Measurements from ENCODE around the gene GIGYF2.
A peak's percentile ranks its signal among the peaks of the same experiment; 100 is the strongest.

The GIGYF2 gene

GRCh38 chr2:232770207-232770606, 73.1 kb downstream of the GIGYF2 start:
- DNase-seq = no peak

GRCh38 chr2:232771870-232772269, 74.7 kb downstream of the GIGYF2 start:
- no peak for DNase-seq

GRCh38 chr2:232772531-232772930, 75.4 kb downstream of the GIGYF2 start:
- DNase-seq = peak; percentile 1 to 13

GRCh38 chr2:232773815-232774214, 76.7 kb downstream of the GIGYF2 start:
- no peak for DNase-seq

GRCh38 chr2:232776435-232776834, 79.3 kb downstream of the GIGYF2 start, which contains the start of gene KCNJ13:
Gene KCNJ13 (minus strand): TSS chr2:232776565. CDS start chr2:232771362, 5,203 bp downstream.
- no peak for DNase-seq

- no peak for DNase-seq
These were observed 80.1 kb downstream of the GIGYF2 start for GRCh38 chr2:232777276-232777675.

GRCh38 chr2:232779465-232779864, 82.3 kb downstream of the GIGYF2 start:
- no peak for DNase-seq

GRCh38 chr2:232779934-232780333, 82.8 kb downstream of the GIGYF2 start:
- no peak for DNase-seq

GRCh38 chr2:232781765-232782164, 84.6 kb downstream of the GIGYF2 start:
- peak in 1 of 2 donors; percentile 24 for DNase-seq

- no peak for DNase-seq
These were observed 86.1 kb downstream of the GIGYF2 start for GRCh38 chr2:232783278-232783677.

- no peak for DNase-seq
These were observed 90.7 kb downstream of the GIGYF2 start for GRCh38 chr2:232787806-232788205.

GRCh38 chr2:232789082-232789481, 92.0 kb downstream of the GIGYF2 start:
- DNase-seq = no peak

- DNase-seq = no peak
These were observed 94.4 kb downstream of the GIGYF2 start for GRCh38 chr2:232791518-232791917.

- DNase-seq = no peak
These were observed 96.1 kb downstream of the GIGYF2 start for GRCh38 chr2:232793271-232793670.

GRCh38 chr2:232794981-232795380, 97.8 kb downstream of the GIGYF2 start:
- DNase-seq = no peak

GRCh38 chr2:232795920-232796319, 98.8 kb downstream of the GIGYF2 start:
- no peak for DNase-seq

- no peak for DNase-seq
These were observed 101.1 kb downstream of the GIGYF2 start for GRCh38 chr2:232798187-232798586.

- DNase-seq = no peak
These were observed 103.0 kb downstream of the GIGYF2 start for GRCh38 chr2:232800166-232800565.

- no peak for DNase-seq
These were observed 105.0 kb downstream of the GIGYF2 start for GRCh38 chr2:232802091-232802490.

- no peak for DNase-seq
These were observed 112.4 kb downstream of the GIGYF2 start for GRCh38 chr2:232809349-232810124.

GRCh38 chr2:232810444-232810843, 113.3 kb downstream of the GIGYF2 start:
- no peak for DNase-seq

GRCh38 chr2:232815569-232815968, 118.4 kb downstream of the GIGYF2 start:
- no peak for DNase-seq

GRCh38 chr2:232816657-232817056, 119.5 kb downstream of the GIGYF2 start:
- no peak for DNase-seq

- DNase-seq = no peak
These were observed 120.6 kb downstream of the GIGYF2 start for GRCh38 chr2:232817756-232818155.

- DNase-seq = no peak
These were observed 132.9 kb downstream of the GIGYF2 start for GRCh38 chr2:232829988-232830387.

Measured in CD4-positive, alpha-beta T cell treated with Interferon alpha-2 for 1 hour (primary cell).